CD4-positive, alpha-beta T cell treated with Interleukin-2 at 100 ng/mL for 4 hours (primary cell): ENCODE measurements around the gene BICC1.

Experiments used
- DNase-seq: peaks from one replicate; pipeline ENCODE4 v3.0.0-alpha.2; 2020; ENCODE audit warnings: low spot score

Gene BICC1

GRCh38 chr10:58512491-58513187, at the start of gene BICC1:
Gene BICC1 (plus strand): TSS chr10:58512872. CDS start chr10:58513144, 272 bp downstream.
- no peak for DNase-seq

GRCh38 chr10:58464956-58465355, 47.7 kb upstream of the BICC1 start:
- no peak for DNase-seq

GRCh38 chr10:58465629-58466028, 47.0 kb upstream of the BICC1 start:
- DNase-seq: no peak

- DNase-seq: no peak
These were observed 44.6 kb upstream of the BICC1 start for GRCh38 chr10:58467931-58468635.

- no peak for DNase-seq
These were observed 38.7 kb upstream of the BICC1 start for GRCh38 chr10:58473976-58474375.

GRCh38 chr10:58475322-58476277, 37.1 kb upstream of the BICC1 start:
- DNase-seq: no peak

GRCh38 chr10:58477122-58477521, 35.5 kb upstream of the BICC1 start:
- no peak for DNase-seq

- no peak for DNase-seq
These were observed 34.8 kb upstream of the BICC1 start for GRCh38 chr10:58477902-58478301.

GRCh38 chr10:58479045-58479444, 33.6 kb upstream of the BICC1 start:
- DNase-seq: no peak

- DNase-seq: no peak
These were observed 32.4 kb upstream of the BICC1 start for GRCh38 chr10:58480321-58480720.

- DNase-seq: no peak
These were observed 31.0 kb upstream of the BICC1 start for GRCh38 chr10:58481569-58482109.

GRCh38 chr10:58486821-58487220, 25.9 kb upstream of the BICC1 start:
- no peak for DNase-seq

GRCh38 chr10:58488921-58489320, 23.8 kb upstream of the BICC1 start:
- no peak for DNase-seq

GRCh38 chr10:58502956-58503355, 9.7 kb upstream of the BICC1 start:
- no peak for DNase-seq

- DNase-seq: no peak
These were observed 4.4 kb upstream of the BICC1 start for GRCh38 chr10:58508316-58508715.

- no peak for DNase-seq
These were observed 744 bp upstream of the BICC1 start for GRCh38 chr10:58511765-58512490.

GRCh38 chr10:58513188-58514110, 777 bp downstream of the BICC1 start:
- DNase-seq: no peak

- DNase-seq: no peak
These were observed 1.6 kb downstream of the BICC1 start for GRCh38 chr10:58514111-58514770.

GRCh38 chr10:58515291-58515941, 2.7 kb downstream of the BICC1 start:
- DNase-seq: no peak
